GM21529 (cell line): Measurements from ENCODE around the gene SERPINB12.

Experiments used
- ATAC-seq: cut with Tn5 transposase; IDR thresholded peaks from one replicate; pipeline ENCODE4 v1.9.1; 2021; ENCODE audit not compliant: unreplicated experiment

The SERPINB12 gene

GRCh38 chr18:63550068-63550467 is 7.9 kb downstream of the SERPINB12 start:
- ATAC-seq: no peak

DNA sequence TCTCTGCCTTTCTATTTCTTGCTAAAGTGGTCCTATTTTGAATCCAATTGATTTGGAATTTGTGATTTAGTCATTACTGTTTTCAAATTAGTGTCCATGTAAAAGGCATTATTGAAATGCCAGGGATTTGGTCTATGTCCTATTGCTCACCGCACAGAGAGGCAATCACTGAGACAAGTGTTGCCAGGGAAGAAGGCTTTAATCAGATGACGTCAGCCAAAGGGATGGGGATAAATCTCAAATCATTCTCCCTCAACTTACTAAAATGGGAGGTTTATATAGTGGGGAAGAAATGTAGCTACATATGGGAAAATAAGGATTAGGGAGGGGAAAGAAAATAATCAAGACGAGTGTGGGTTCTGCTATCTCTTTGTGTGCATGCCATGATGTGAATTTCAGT is 9.6 kb downstream of the SERPINB12 start:
- ATAC-seq: no peak

GRCh38 chr18:63552581-63552980 is 10.4 kb downstream of the SERPINB12 start:
- ATAC-seq: no peak

DNA sequence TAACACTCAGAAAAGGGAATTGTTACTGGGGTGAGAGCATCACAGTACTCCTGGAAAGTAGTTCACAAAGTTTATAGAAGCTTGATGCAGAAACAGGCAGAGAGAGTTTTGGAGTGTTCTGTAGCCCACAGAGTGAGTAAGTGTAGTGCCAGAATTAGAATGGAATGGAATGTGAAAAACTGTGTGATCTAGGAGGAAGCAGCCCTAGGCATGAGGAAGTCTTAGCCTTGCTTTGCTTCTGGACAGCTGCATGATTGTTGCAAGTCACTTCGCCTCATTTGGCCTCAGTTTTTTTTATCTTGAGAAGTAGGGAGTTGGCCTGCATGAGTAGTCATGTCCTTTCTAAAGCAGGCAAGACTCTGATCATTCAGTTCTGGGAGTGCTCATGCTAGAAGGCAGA is 10.9 kb downstream of the SERPINB12 start:
- no peak for ATAC-seq

DNA sequence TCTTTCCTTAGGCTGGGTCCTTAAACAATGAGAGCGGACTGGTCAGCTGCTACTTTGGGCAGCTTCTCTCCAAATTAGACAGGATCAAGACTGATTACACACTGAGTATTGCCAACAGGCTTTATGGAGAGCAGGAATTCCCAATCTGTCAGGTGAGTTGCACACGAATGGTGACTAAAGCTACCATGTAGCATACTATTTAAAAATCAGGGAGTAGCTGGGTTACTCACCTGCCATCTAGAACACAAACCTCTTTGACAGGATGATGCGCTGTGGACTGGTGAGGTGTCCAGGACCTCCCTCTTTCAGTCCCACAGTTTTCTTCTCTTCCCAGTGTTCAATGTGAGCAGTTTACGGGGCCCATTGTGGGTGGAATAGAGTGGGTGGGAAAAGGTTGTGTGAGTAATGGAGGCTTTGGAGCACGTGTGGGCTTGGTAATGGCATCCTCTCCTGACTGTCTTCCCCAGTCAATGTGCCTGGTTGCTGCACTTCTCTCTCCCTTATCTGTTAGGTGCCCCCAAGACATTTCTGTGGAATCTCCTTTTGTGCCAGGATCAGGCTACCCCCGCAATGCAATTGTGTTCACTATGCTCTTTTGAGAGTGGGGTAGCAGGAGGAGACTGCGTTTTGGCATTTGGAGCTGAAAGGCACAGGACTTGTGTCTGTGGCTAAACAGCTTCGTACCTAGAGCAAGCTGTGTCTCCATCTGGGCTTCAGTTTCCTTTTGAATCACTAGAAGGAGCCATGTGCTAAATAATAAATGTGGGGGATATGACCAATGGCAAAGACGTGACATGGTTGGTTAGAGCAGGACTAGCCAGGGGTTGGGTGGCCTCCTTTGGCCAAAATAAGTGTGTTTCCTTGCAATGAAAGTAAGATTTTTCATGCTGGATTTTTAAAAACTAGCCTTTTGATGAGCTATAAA is 17.7 kb downstream of the SERPINB12 start:
- no peak for ATAC-seq

DNA sequence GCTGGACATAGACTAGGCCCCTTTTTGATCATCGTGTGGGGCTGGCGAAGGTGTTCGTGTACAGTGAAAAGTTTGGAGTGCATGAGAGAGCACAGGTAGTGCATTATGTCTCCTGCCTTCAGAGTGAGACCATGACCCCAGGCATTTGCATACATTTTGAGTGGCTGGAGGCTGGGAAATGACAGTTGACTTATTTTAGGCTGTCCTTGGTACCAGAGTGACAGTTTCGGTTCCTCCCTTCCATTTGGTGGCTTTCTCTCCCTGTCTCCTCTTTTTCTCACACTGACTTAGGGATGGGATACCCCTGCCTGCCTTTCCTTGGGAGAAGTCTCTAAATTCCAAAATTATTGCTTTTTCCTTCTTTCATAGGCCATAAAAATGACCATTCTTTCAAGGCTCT is 20.1 kb downstream of the SERPINB12 start:
- peak; percentile 87 for ATAC-seq

DNA sequence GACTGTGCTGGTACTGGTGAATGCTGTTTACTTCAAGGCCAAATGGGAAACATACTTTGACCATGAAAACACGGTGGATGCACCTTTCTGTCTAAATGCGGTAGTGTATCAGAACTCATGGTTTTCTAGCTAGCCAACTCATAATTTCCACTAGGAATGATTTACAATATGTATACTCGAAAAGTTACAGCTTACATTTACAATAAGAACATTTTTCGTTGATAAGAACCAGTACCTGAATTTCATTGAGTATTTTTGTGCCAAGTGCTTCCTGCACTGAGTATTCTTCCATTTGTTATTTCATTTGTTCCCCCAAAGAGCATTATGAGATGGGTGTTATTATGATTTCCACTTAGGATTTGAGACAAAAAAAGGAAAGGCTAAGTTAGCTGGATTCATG is 21.9 kb downstream of the SERPINB12 start:
- no peak for ATAC-seq

DNA sequence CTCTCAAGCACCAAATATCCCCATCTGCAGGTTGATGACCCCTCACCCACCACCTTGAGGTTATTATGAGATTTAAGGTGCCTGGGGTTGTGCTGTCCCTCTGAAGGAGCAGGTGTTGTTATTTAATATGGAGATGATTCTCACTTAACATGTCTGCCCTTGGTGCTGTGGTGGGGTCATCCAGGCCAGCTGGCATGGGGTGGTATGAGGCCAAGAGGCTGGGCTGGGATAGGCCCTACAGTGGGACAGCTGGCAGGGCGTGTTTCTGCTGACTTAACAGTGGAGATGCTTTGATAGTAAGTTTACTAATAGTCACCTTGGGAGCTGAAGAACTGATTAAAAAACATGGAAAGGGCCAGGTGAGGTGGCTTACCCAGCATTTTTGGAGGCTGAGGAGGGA is 22.4 kb downstream of the SERPINB12 start:
- ATAC-seq: no peak

GRCh38 chr18:63567276-63567675 is 25.1 kb downstream of the SERPINB12 start:
- no peak for ATAC-seq

- ATAC-seq: no peak
Measured at GRCh38 chr18:63567825-63568224, 25.7 kb downstream of the SERPINB12 start.

DNA sequence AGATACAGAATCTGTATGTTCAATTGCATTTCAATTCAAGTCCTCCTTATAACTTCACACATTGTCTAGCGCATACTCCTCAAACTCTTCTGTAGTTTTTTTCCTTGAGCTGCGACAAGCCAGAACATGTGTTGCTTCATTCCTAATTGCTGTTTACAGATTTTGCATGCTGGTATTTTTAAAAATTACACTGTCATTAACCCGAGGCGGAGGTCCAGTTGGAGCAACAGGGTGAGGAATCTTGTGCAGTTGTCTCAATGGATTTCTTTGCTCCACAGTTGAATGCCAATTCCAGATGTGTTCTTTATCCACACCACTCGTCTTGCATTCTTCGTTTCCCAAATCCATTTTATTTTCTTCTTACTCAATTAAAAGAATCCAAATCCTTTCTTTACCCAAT is 28.6 kb downstream of the SERPINB12 start:
- ATAC-seq: no peak

GRCh38 chr18:63575681-63576080 is 33.5 kb downstream of the SERPINB12 start:
- no peak for ATAC-seq

DNA sequence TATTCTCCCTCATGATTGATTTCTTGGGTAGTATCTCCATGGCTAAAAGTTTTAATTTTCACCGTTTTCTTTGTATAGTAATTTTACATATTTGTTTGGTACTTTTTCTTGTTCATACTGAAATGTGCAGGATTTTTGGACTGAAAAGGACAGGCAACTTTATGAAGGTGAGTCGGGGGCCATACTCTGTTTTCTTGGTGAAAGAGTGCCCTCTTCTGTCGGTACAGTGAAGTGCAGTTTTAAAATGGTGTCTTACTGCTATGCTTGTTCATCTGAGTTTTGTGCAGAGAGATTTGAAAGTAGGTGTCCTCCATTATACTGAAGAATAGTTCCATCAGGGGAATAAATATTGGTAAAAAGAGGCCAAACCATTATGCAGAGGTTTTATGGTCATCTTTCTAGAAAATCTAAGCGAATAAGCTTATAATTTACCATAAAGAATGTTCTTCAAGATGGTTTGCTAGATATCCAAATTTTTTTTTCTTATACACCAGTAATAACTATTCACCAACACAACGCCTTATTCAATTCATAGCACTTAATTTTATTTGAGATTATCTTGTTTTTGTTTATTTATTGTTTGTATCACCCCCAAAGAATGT is 36.3 kb downstream of the SERPINB12 start:
- ATAC-seq: no peak

DNA sequence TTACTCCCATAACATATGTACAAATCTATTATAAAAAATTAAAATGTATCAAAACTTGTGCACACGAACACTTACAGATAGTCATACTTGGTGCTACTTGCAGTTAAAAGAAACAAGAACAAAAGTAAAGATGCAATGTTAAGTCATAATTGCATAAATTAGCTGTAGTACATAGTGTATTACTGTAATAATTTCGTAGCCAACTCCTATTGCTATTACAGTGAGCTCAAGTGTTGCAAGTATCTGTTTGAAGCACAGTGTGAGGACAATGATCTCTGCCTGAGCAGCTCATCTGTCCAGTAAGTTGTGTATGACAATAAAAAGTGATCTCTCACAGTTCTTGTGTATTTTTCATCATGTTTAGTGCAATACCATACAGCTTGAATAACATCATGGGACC is 37.4 kb downstream of the SERPINB12 start:
- no peak for ATAC-seq

DNA sequence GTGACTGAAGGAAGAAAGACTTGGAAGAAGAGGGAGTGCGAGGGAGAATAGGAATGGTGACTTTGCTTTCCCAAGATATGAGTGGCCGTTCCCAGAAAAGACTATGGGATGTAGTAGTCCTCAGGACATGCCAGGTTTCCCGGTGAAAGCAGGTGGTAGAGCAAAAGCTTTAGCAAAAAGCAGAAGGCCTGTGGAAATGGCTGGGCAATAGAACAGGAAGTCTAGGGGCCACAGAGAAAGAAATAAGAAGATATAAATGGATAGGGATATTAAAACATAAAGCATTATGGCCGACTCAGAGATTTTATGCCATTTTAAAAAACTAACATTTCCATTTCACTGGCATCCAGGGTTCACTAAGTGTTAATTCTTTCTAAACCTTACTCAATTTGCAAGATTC is 43.8 kb downstream of the SERPINB12 start:
- no peak for ATAC-seq

DNA sequence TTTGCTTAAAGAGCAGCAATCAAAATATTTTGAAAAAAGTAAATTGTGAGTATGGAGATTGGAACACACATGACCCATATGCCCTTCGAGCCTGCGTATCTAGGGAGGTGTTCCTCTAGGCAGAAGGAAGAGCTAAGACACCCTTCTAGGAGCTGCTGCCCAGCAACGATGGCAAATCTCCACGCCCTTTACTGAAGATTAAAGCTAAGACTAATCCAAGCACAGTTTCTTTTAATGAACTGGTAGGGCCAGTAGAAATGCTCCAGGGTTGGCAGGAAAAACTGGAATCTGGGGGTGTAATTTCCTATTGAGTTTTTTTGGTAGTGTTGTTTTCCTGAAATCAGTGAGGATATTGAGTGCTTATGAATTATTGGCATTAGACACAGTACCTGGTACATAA is 44.3 kb downstream of the SERPINB12 start:
- ATAC-seq: no peak

DNA sequence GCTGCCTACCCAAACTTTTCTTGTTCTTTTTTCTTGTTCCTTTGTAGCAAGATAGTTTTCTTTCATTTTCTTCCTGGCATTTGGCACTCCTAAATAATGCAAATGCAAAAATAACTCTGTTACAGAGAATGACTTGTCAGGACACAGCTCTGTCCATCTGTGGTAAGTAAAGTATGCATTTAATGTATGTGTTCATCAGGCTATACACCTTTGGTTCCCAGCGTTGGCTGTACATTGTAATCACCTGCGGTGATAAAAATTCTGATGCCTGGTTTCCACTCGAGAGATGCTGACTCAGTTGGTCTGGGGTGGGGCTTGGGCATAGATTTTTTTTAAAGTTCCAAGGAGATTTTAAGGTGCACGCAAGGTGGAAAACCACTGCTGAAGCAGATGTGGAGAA is 44.8 kb downstream of the SERPINB12 start, which contains the start of gene SERPINB13:
TSS of gene SERPINB13 (plus strand) at position 378 of the 400 bp plus-strand sequence. CDS start 1,325 bp downstream, outside the sequence.
- no peak for ATAC-seq

DNA sequence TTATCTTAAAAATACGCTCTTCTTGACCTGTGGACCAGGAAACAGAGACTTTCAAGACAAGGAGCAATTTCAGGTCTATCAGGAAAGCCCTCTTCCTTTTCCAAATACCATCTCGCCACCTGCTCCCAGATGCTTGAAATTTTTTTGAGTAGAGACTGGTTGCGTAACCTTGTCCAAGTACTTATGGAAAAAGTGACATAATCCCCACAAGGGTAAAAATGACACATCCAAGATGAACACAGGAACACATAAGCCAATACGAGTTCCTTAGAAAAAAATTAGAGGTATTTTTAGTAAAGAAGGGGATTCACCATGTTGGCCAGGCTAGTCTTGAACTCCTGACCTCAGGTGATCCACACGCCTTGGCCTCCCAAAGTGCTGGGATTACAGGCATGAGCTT is 46.7 kb downstream of the SERPINB12 start:
- ATAC-seq: no peak

DNA sequence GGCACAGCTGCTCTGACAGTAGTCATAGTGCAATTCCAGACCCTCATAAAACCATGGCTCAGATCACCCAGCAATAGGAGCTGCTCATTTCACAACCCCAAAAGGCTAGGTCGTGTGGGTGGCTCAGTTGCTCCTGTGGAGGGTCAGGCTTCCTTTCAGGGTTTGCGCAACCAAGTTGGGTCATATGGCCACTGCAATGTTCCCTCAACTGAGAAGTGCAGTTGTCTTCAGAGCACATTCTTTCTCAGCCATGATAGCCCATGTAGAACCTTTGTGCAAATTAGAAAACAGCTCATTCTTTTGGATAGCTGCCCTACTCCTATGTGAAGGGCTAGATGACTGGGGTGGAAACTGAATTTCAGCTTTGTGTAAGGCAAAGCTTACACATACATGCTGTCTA is 48.2 kb downstream of the SERPINB12 start:
- ATAC-seq: no peak

DNA sequence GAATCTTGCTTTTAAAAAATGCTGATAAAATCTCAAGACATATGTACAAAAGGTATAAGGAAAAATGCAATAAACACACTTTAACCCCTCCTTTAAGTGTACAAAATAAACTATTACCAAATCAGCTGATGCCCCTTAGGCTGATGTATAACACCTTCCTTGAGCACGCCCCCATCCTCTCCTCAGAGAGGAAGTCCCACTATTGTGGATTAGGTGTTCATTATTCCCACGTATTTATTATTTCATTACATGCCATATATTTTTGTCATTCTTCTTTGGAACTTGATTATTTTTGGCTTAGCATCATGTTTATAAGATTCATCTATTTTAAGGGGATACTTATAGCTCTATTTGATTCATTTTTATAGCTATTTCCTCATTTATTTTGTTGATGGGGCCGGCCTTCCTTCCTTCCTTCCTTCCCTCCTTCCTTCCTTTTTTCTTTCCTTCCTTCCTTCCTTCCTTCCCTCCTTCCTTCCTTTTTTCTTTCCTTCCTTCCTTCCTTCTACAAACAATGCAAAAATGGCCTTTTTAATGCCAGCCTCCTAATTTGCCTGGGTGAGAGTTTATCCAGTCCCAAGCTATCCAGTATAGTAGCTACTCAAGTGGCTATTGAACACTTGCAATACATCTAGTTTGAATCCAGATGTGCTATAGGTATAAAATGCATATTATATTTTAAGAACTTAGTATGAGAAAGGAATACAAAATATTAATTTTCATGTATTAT is 49.0 kb downstream of the SERPINB12 start:
- no peak for ATAC-seq

DNA sequence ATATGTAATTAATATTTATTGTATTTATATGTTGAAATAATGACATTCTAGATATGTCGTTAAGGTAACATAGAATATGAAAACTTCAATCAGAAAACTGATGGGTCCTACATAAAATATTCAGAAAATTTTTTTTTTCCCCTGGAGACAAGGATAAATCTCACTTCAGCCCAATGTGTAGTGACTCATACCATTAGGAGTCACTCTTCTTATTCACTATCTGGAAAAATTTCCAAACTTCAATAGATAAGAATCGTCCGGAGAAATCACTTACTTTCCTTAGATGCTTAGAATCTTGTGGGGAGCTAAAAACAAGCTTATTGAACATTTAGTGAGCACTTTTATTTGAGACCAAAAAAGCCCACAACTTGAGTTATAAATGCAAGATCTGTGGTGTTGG is 49.6 kb downstream of the SERPINB12 start:
- no peak for ATAC-seq

DNA sequence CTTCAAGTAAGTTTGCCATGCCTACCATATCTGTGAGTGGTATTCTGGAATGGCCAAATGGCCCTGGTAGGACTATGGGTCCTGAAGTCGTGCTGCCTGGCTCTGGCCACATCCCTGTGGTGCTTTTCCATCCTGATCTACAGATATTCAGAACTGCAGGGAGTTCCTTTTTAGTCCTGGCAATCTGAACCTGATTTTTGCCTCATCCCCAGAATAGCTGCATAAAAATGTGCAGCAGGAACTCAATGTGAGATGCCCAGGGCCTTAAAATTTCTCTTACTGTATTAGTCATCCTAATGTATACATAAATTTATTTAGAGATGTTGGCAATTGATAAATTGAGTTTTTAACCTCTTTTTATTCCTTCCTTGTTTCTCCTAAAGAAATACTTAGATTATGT is 50.3 kb downstream of the SERPINB12 start:
- no peak for ATAC-seq
